Keratinocyte (primary cell): ENCODE results near the gene PRKAG1. TPM values are rescaled to one million over a fixed set of nuclear protein-coding genes. Genes with fewer than 3 reads are reported as not detected.

Experiments
- DNase-seq: peaks from one replicate; pipeline ENCODE4 v3.0.0-alpha.2; 2011; ENCODE audit warnings: low read depth, missing footprints, low spot score
- FAIRE-seq: peaks from 2 replicates; lab custom pipeline; 2011; peaks lifted over from hg19 to GRCh38; lab: Jason Lieb, UNC
- H2AFZ ChIP-seq: 2 replicates; pipeline ENCODE4 v1.6.0; 2012; ENCODE audit warnings: low read length, control low read depth, inconsistent platforms; ENCODE audit not compliant: control insufficient read depth
- H3K27ac ChIP-seq: 2 replicates; pipeline ENCODE4 v1.5.1; 2011; ENCODE audit warnings: low read length; ENCODE audit not compliant: control insufficient read depth, insufficient read depth
- H3K27me3 ChIP-seq: 3 replicates; pipeline ENCODE4 v1.6.0; 2011; ENCODE audit warnings: low read length; ENCODE audit not compliant: control insufficient read depth, insufficient read depth; ENCODE audit errors: extremely low read depth
- H3K36me3 ChIP-seq, 2 experiments: 2 replicates in 1 of 2; 3 replicates in 1 of 2; pipeline ENCODE4 v1.5.1; 2011; ENCODE audit warnings: low read length in 2 of 2, mild to moderate bottlenecking in 1 of 2; ENCODE audit not compliant: control insufficient read depth in 2 of 2, insufficient read depth in 2 of 2; ENCODE audit errors: extremely low read depth in 1 of 2
- H3K4me1 ChIP-seq: 3 replicates; pipeline ENCODE4 v1.5.1; 2011; ENCODE audit warnings: low read length; ENCODE audit not compliant: control insufficient read depth, insufficient read depth; ENCODE audit errors: extremely low read depth
- H3K4me2 ChIP-seq: 3 replicates; pipeline ENCODE4 v1.6.0; 2011; ENCODE audit warnings: low read depth, low read length; ENCODE audit not compliant: control insufficient read depth, insufficient read depth; ENCODE audit errors: extremely low read depth
- H3K4me3 ChIP-seq, 3 experiments: fragments of 200-600 bp in 1 of 3; sonication (generic) in 1 of 3; 2 replicates in 2 of 3; 3 replicates in 1 of 3; pipeline ENCODE4 v1.5.1; 2011 to 2016; ENCODE audit warnings: low read length in 3 of 3, mild to moderate bottlenecking in 3 of 3, control low read depth in 2 of 3, inconsistent platforms in 1 of 3, low read depth in 1 of 3, mixed read lengths in 1 of 3, mixed run types in 1 of 3, moderate library complexity in 1 of 3; ENCODE audit not compliant: control insufficient read depth in 2 of 3, insufficient read depth in 2 of 3; ENCODE audit errors: extremely low read depth in 1 of 3
- H3K79me2 ChIP-seq: 2 replicates; pipeline ENCODE4 v1.6.0; 2012; ENCODE audit warnings: low read length; ENCODE audit not compliant: control insufficient read depth, insufficient read depth
- H3K9ac ChIP-seq: 3 replicates; pipeline ENCODE4 v1.6.0; 2011; ENCODE audit warnings: low read length; ENCODE audit not compliant: control insufficient read depth, insufficient read depth; ENCODE audit errors: extremely low read depth
- H3K9me1 ChIP-seq: 3 replicates; pipeline ENCODE4 v1.6.0; 2011; ENCODE audit warnings: low read length; ENCODE audit not compliant: control insufficient read depth, insufficient read depth; ENCODE audit errors: extremely low read depth
- H3K9me3 ChIP-seq: 2 replicates; pipeline ENCODE4 v1.5.1; 2012; ENCODE audit warnings: low read depth, low read length; ENCODE audit not compliant: control insufficient read depth
- H4K20me1 ChIP-seq: 3 replicates; pipeline ENCODE4 v1.6.0; 2011; ENCODE audit warnings: low read length; ENCODE audit not compliant: control insufficient read depth, insufficient read depth; ENCODE audit errors: extremely low read depth
- EZH2 ChIP-seq: IDR thresholded peaks from one replicate; pipeline ENCODE4 v1.6.1; 2012; ENCODE audit warnings: inconsistent platforms, mild to moderate bottlenecking, low read length, moderate library complexity
- dilution Hi-C: fragments of 300-500 bp; cut with MboI; formaldehyde crosslinking; loops from one replicate; pipeline ENCODE4 v1.7.0; 2020; ENCODE audit warnings: low sequenced_read_pairs; ENCODE audit not compliant: extremely low pct_ligation_motif_present
- polyA plus RNA-seq, 5 experiments: library from polyadenylated mRNA; depleted of rRNA in 3 of 5; stranded (reverse) in 3 of 5; stranded (forward) in 1 of 5; unstranded in 1 of 5; fragments of >200 nt; gene quantifications; 1 replicate in 1 of 5; 2 replicates in 3 of 5; 3 replicates in 1 of 5; pipeline versions ENCODE4 v1.2.1 to v1.2.3, GENCODE V29; 2011 to 2012; ENCODE audit warnings: missing spikeins in 2 of 5, low read depth in 1 of 5, low replicate concordance in 1 of 5
- TF ChIP-seq, protein P1 (sequence below), 3 experiments: IDR thresholded peaks in 1 of 3; conservative IDR thresholded peaks in 1 of 3; optimal IDR thresholded peaks in 1 of 3; 2 replicates in 2 of 3; 3 replicates in 1 of 3; pipeline versions ENCODE3 to v1.5.1; 2011; ENCODE audit warnings: low read length in 3 of 3, mild to moderate bottlenecking in 3 of 3, moderate library complexity in 2 of 3, control low read depth in 1 of 3, inconsistent platforms in 1 of 3; ENCODE audit not compliant: insufficient read depth in 2 of 3; ENCODE audit errors: extremely low read depth in 1 of 3

Gene PRKAG1
- polyA plus RNA-seq, 1 donor (not counting 4 experiments of a cell fraction or from before 2014, with no cell fraction given): 125 TPM

DNA sequence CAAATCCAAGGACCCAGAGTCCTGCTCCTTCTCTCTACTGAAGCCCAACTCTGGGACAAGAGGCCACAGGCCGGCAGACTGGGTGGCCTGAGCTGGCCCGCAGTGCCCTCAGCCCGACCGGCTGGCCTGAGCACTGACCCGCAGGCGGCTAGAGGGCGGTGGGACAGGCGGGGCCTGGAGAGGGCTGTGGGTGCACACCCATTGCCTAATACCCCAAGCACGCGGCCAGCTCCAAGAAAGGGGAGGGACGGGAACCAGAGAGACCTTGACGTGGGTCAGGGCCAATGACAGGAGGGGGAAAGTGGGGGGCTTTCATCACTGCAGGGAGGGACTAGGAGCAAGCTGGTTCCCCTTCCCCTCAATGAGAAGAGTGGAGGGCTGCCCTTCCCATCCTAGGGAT, 45.0 kb downstream of the PRKAG1 start:
- H4K20me1 ChIP-seq: no peaks in the 10 kb centered on the region
- H3K9ac ChIP-seq: no peak overlapping the region
- no peak for DNase-seq
- H3K4me1 ChIP-seq: peaks cover 28% of the 10 kb centered on the region
- FAIRE-seq: no peak
- no peaks in the 10 kb centered on the region for H3K36me3 ChIP-seq
- no peak overlapping the region for H3K4me3 ChIP-seq
- H3K27ac ChIP-seq: no peak overlapping the region
- no peaks in the 10 kb centered on the region for H3K9me3 ChIP-seq
- no peak overlapping the region for H2AFZ ChIP-seq
- TF ChIP-seq EZH2: no peak
- TF ChIP-seq, protein P1, sequence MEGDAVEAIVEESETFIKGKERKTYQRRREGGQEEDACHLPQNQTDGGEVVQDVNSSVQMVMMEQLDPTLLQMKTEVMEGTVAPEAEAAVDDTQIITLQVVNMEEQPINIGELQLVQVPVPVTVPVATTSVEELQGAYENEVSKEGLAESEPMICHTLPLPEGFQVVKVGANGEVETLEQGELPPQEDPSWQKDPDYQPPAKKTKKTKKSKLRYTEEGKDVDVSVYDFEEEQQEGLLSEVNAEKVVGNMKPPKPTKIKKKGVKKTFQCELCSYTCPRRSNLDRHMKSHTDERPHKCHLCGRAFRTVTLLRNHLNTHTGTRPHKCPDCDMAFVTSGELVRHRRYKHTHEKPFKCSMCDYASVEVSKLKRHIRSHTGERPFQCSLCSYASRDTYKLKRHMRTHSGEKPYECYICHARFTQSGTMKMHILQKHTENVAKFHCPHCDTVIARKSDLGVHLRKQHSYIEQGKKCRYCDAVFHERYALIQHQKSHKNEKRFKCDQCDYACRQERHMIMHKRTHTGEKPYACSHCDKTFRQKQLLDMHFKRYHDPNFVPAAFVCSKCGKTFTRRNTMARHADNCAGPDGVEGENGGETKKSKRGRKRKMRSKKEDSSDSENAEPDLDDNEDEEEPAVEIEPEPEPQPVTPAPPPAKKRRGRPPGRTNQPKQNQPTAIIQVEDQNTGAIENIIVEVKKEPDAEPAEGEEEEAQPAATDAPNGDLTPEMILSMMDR (optimal IDR thresholded peaks at IDR 0.05 in 1 of 3, IDR thresholded peaks at IDR 0.05 in 1 of 3, conservative IDR thresholded peaks at IDR 0.05 in 1 of 3; ENCODE audit: extremely low read depth in 1 of 3, insufficient read depth in 2 of 3, low read length in 3 of 3): no peak
- dilution Hi-C loops: no loop called here
- H3K4me2 ChIP-seq: no peak overlapping the region
- no peaks in the 10 kb centered on the region for H3K79me2 ChIP-seq
- no peaks in the 10 kb centered on the region for H3K9me1 ChIP-seq
- peaks cover 64% of the 10 kb centered on the region for H3K27me3 ChIP-seq

DNA sequence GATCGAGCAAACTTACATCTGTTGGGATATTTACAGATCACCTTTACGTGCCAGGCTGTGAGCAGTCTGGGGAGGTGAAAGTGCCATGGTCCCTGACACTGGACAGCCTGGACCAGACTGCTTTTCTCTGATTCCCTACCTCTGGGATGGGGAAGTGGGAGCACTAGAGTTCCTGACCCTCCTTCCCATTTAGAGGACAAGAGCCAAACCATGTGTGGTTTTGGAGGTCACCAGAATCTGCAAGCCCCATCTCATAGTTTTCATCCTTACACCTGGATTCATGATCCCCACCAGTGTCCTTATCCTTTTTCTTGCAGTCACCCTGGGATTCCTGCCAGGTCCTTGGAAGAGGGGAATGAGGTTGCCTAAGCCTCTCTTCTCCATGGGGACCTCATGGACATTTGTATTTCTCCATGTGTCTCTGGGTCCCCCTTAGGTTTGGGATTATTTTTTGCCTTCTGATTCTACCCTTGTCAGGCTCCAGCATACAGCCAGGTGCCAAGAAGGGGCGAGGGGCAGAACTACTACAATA, 45.6 kb downstream of the PRKAG1 start:
- dilution Hi-C loops: no loop called here
- no peaks in the 10 kb centered on the region for H3K79me2 ChIP-seq
- no peak for FAIRE-seq
- no peaks in the 10 kb centered on the region for H3K9me1 ChIP-seq
- no peaks in the 10 kb centered on the region for H3K36me3 ChIP-seq
- no peak overlapping the region for H3K4me2 ChIP-seq
- H3K4me1 ChIP-seq: peaks cover 28% of the 10 kb centered on the region
- TF ChIP-seq, protein P1 (optimal IDR thresholded peaks at IDR 0.05 in 1 of 3, IDR thresholded peaks at IDR 0.05 in 1 of 3, conservative IDR thresholded peaks at IDR 0.05 in 1 of 3; ENCODE audit: extremely low read depth in 1 of 3, insufficient read depth in 2 of 3, low read length in 3 of 3): no peak
- no peak for TF ChIP-seq EZH2
- H3K9me3 ChIP-seq: no peaks in the 10 kb centered on the region
- no peak overlapping the region for H3K4me3 ChIP-seq
- peaks cover 59% of the 10 kb centered on the region for H3K27me3 ChIP-seq
- H4K20me1 ChIP-seq: no peaks in the 10 kb centered on the region
- H3K9ac ChIP-seq: no peak overlapping the region
- H2AFZ ChIP-seq: no peak overlapping the region
- H3K27ac ChIP-seq: no peak overlapping the region
- DNase-seq: no peak
